ENCODE data around the gene GATD1.

The GATD1 gene

GRCh38 chr11:787084-787675 lies 9.9 kb upstream of the GATD1 start:
- TF ChIP-seq ZNF274 (IDR thresholded peaks at IDR 0.05; ENCODE audit: low read depth, low read length) = no peak
- no peak overlapping the region for H3K4me3 ChIP-seq (ENCODE audit: low read length)

- TF ChIP-seq ZNF274 (IDR thresholded peaks at IDR 0.05; ENCODE audit: low read depth, low read length) = no peak
- no peak overlapping the region for H3K4me3 ChIP-seq (ENCODE audit: low read length)
Measured at GRCh38 chr11:786235-787083, 9.2 kb upstream of the GATD1 start.

GRCh38 chr11:783581-784015 lies 6.3 kb upstream of the GATD1 start:
- H3K4me3 ChIP-seq (ENCODE audit: low read length) = no peak overlapping the region
- no peak for TF ChIP-seq ZNF274 (IDR thresholded peaks at IDR 0.05; ENCODE audit: low read depth, low read length)

GRCh38 chr11:782264-783174 lies 5.2 kb upstream of the GATD1 start:
- TF ChIP-seq ZNF274 (IDR thresholded peaks at IDR 0.05; ENCODE audit: low read depth, low read length) = no peak
- no peak overlapping the region for H3K4me3 ChIP-seq (ENCODE audit: low read length)

GRCh38 chr11:779955-780532 lies 2.8 kb upstream of the GATD1 start:
- no peak overlapping the region for H3K4me3 ChIP-seq (ENCODE audit: low read length)
- no peak for TF ChIP-seq ZNF274 (IDR thresholded peaks at IDR 0.05; ENCODE audit: low read depth, low read length)

DNA sequence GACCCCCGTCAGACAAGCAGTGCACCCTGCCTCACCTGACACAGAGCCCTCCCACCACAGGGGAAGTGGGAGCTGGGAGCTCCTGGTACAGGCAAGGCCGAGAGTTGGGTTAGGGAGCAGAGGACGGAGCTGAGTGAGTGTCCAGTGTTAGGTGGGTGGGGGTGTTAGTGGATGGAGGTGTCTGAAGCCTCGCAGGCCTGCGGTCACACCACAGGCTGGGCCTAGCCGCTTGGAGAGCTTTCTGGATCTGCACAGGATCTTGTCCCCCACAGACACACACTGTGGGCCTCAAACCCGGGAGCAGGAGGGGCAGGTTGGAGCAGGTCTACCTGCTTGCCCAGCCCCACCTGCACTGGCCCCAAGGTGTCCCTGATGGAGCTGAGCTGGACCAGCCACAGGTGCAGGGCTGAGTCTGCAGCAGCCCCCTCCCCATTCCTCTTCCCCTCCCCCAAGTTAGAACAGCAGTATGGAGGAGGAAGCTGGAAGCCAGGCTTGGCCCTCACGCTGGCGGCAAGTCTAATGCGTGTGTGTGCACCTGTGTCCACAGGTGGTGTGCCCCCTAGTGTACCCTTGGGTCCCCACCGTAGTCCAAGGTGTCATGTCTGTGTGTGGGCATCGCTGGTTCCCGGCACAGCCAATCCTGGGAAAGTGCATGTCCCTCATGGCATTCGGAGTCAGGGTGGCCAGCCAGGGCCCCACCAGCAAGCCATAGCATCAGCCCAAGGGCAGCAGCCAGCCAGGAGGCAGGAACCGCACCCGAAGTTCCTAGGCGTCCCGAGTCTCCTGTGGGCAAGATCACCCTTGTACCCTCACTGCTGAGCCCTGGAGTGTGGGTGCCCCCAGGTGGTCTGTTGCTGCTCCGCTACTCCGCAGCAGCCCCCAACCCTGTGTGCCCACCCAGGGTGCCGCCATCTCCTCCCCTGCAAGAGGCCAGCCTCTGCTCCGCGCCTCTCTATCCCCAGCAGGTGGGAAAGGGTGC lies 2.0 kb upstream of the GATD1 start:
- H3K4me3 ChIP-seq (ENCODE audit: low read length) = no peak overlapping the region
- no peak for TF ChIP-seq ZNF274 (IDR thresholded peaks at IDR 0.05; ENCODE audit: low read depth, low read length)

- H3K4me3 ChIP-seq (ENCODE audit: low read length) = peak overlapping the region; percentile 76
- no peak for TF ChIP-seq ZNF274 (IDR thresholded peaks at IDR 0.05; ENCODE audit: low read depth, low read length)
Measured at GRCh38 chr11:776561-777287, 563 bp downstream of the GATD1 start.

DNA sequence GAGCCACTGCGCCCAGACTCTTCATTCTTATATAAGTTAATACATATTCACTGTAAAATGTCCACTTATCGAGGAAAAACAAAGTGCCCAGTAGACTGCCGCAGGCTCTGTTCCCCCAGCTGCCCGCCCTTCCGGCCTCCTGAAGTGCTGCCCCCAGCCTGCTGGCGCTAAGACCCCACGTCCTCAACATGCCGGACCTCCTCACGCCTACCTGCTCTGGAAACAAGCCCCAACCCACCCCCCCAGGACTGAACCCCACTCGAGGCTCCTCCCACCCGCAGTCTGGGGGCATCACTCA lies 1.1 kb downstream of the GATD1 start:
- H3K4me3 ChIP-seq (ENCODE audit: low read length) = peak overlapping the region; percentile 76

GRCh38 chr11:774873-775592 lies 2.3 kb downstream of the GATD1 start:
- no peak for TF ChIP-seq ZNF274 (IDR thresholded peaks at IDR 0.05; ENCODE audit: low read depth, low read length)
- H3K4me3 ChIP-seq (ENCODE audit: low read length) = no peak overlapping the region

More for the DNA sequence above, 1.1 kb downstream of the GATD1 start:
- TF ChIP-seq ZNF274 (IDR thresholded peaks at IDR 0.05; ENCODE audit: low read depth, low read length) = no peak

DNA sequence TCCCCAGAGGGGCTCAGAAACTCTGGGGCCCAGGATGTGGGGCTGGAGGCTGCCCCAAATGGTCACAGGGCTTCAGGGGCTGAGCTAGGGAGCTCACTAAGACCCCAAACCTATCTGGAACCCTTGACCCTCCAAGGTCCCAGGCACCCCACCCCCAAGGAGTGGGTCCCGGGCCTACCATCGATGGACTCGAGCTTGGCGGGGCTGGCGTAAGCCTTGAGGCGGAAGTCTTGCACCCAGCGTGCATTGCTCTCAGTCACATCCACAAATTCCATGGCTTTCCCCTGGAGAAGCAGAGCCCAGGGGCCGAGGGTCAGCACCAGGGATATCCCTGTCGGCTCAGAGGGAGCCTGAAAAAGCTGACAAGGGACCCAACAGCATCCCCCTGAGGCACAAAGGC lies 3.5 kb downstream of the GATD1 start:
- TF ChIP-seq ZNF274 (IDR thresholded peaks at IDR 0.05; ENCODE audit: low read depth, low read length) = no peak
- H3K4me3 ChIP-seq (ENCODE audit: low read length) = no peak overlapping the region

- H3K4me3 ChIP-seq (ENCODE audit: low read length) = no peak overlapping the region
- no peak for TF ChIP-seq ZNF274 (IDR thresholded peaks at IDR 0.05; ENCODE audit: low read depth, low read length)
Measured at GRCh38 chr11:773425-773824, 3.9 kb downstream of the GATD1 start.
